Measurements from ENCODE around the gene CDH18.

The CDH18 gene

DNA sequence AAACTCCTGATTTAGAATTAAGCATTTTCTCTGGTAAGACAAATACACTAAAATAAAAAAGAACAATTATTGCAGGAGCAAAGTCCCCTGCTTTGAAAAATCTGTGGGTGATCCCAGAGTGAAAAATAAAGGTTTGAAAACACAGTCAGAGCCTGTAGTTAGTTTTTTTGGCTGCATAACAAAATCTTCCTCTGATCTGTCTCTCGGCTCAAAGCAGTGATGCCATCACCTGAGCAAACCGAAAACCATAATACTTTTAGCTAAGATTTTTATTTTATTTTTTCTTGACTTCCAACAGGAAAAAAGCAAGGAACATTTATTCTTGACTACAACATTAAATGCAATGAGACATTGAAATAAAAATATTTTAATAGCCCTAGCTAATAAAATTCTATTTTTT is 1.2 kb downstream of the CDH18 start:
- H3K4me2 ChIP-seq = no peak overlapping the region
- TF ChIP-seq, protein P1, sequence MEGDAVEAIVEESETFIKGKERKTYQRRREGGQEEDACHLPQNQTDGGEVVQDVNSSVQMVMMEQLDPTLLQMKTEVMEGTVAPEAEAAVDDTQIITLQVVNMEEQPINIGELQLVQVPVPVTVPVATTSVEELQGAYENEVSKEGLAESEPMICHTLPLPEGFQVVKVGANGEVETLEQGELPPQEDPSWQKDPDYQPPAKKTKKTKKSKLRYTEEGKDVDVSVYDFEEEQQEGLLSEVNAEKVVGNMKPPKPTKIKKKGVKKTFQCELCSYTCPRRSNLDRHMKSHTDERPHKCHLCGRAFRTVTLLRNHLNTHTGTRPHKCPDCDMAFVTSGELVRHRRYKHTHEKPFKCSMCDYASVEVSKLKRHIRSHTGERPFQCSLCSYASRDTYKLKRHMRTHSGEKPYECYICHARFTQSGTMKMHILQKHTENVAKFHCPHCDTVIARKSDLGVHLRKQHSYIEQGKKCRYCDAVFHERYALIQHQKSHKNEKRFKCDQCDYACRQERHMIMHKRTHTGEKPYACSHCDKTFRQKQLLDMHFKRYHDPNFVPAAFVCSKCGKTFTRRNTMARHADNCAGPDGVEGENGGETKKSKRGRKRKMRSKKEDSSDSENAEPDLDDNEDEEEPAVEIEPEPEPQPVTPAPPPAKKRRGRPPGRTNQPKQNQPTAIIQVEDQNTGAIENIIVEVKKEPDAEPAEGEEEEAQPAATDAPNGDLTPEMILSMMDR (conservative IDR thresholded peaks at IDR 0.05; ENCODE audit: low read depth, low read length) = no peak
- no peaks in the 10 kb centered on the region for H3K36me3 ChIP-seq (ENCODE audit: insufficient read depth)
- no peaks in the 10 kb centered on the region for H3K27me3 ChIP-seq (ENCODE audit: insufficient read depth, low read depth)
- H3K4me1 ChIP-seq (ENCODE audit: low read depth, poor library complexity, severe bottlenecking) = no peaks in the 10 kb centered on the region
- H2AFZ ChIP-seq (ENCODE audit: low read depth) = no peak overlapping the region
- H3K79me2 ChIP-seq (ENCODE audit: insufficient read depth, low read depth) = no peaks in the 10 kb centered on the region
- H3K9ac ChIP-seq = no peak overlapping the region
- H4K20me1 ChIP-seq (ENCODE audit: insufficient read depth) = no peaks in the 10 kb centered on the region
- no peak overlapping the region for H3K4me3 ChIP-seq (IDR thresholded peaks at IDR 0.05; ENCODE audit: insufficient read depth, low read depth, low read length)
- no peak overlapping the region for H3K27ac ChIP-seq

- H3K4me2 ChIP-seq = no peak overlapping the region
- no peaks in the 10 kb centered on the region for H3K36me3 ChIP-seq (ENCODE audit: insufficient read depth)
- H2AFZ ChIP-seq (ENCODE audit: low read depth) = no peak overlapping the region
- H3K9ac ChIP-seq = no peak overlapping the region
- H3K4me3 ChIP-seq (IDR thresholded peaks at IDR 0.05; ENCODE audit: insufficient read depth, low read depth, low read length) = no peak overlapping the region
- no peaks in the 10 kb centered on the region for H3K79me2 ChIP-seq (ENCODE audit: insufficient read depth, low read depth)
- TF ChIP-seq, protein P1 (conservative IDR thresholded peaks at IDR 0.05; ENCODE audit: low read depth, low read length) = no peak
- no peak overlapping the region for H3K27ac ChIP-seq
- H3K27me3 ChIP-seq (ENCODE audit: insufficient read depth, low read depth) = no peaks in the 10 kb centered on the region
- no peaks in the 10 kb centered on the region for H4K20me1 ChIP-seq (ENCODE audit: insufficient read depth)
- no peaks in the 10 kb centered on the region for H3K4me1 ChIP-seq (ENCODE audit: low read depth, poor library complexity, severe bottlenecking)
Observed at GRCh38 chr5:19986031-19986619, 1.9 kb downstream of the CDH18 start.

GRCh38 chr5:19978476-19978875 is 9.5 kb downstream of the CDH18 start:
- H3K9ac ChIP-seq = no peak overlapping the region
- no peaks in the 10 kb centered on the region for H3K79me2 ChIP-seq (ENCODE audit: insufficient read depth, low read depth)
- H4K20me1 ChIP-seq (ENCODE audit: insufficient read depth) = no peaks in the 10 kb centered on the region
- H3K4me1 ChIP-seq (ENCODE audit: low read depth, poor library complexity, severe bottlenecking) = no peaks in the 10 kb centered on the region
- H3K27ac ChIP-seq = no peak overlapping the region
- no peaks in the 10 kb centered on the region for H3K36me3 ChIP-seq (ENCODE audit: insufficient read depth)
- no peak overlapping the region for H3K4me2 ChIP-seq
- TF ChIP-seq, protein P1 (conservative IDR thresholded peaks at IDR 0.05; ENCODE audit: low read depth, low read length) = no peak
- H2AFZ ChIP-seq (ENCODE audit: low read depth) = no peak overlapping the region
- H3K27me3 ChIP-seq (ENCODE audit: insufficient read depth, low read depth) = no peaks in the 10 kb centered on the region
- H3K4me3 ChIP-seq (IDR thresholded peaks at IDR 0.05; ENCODE audit: insufficient read depth, low read depth, low read length) = no peak overlapping the region

- Histone ChIP-seq H3K27ac (no peak overlapping the region), H3K4me2 (no peak overlapping the region), H3K4me1 (ENCODE audit: low read depth, poor library complexity, severe bottlenecking) (no peaks in the 10 kb centered on the region), H3K4me3 (IDR thresholded peaks at IDR 0.05; ENCODE audit: insufficient read depth, low read depth, low read length) (no peak overlapping the region), H4K20me1 (ENCODE audit: insufficient read depth) (no peaks in the 10 kb centered on the region), H3K9ac (no peak overlapping the region), H3K27me3 (ENCODE audit: insufficient read depth, low read depth) (no peaks in the 10 kb centered on the region), H3K36me3 (ENCODE audit: insufficient read depth) (no peaks in the 10 kb centered on the region), H3K79me2 (ENCODE audit: insufficient read depth, low read depth) (no peaks in the 10 kb centered on the region), H2AFZ (ENCODE audit: low read depth) (no peak overlapping the region)
- TF ChIP-seq, protein P1 (conservative IDR thresholded peaks at IDR 0.05; ENCODE audit: low read depth, low read length) = no peak
Observed at GRCh38 chr5:19977099-19977498, 10.9 kb downstream of the CDH18 start.
